GM23338 (cell line): ENCODE data around the gene RAD51B. TPM values are rescaled to one million over a fixed set of nuclear protein-coding genes. Genes with fewer than 3 reads are reported as not detected.

Experiments used
- ATAC-seq: fragments of 200-7000 bp; cut with Tn5 transposase; 3 replicates; pipeline ENCODE4 v1.9.1; 2020
- DNase-seq: peaks from one replicate; pipeline ENCODE4 v3.0.0-alpha.2; 2015; ENCODE audit warnings: low spot score
- H2AFZ ChIP-seq: fragments of 200-600 bp; sonication (generic); 2 replicates; pipeline ENCODE4 v1.8.0; 2016; ENCODE audit warnings: antibody characterized with exemption, mild to moderate bottlenecking, moderate library complexity
- H3F3A ChIP-seq: fragments of 200-600 bp; sonication (generic); replicated peaks from 2 replicates; pipeline ENCODE4 v1.8.0; 2017; ENCODE audit warnings: antibody characterized with exemption, mixed run types, low read depth
- H3K27ac ChIP-seq: fragments of 200-600 bp; sonication (generic); 2 replicates; pipeline ENCODE4 v1.6.1; 2016; ENCODE audit warnings: low read depth
- H3K27me3 ChIP-seq: fragments of 200-600 bp; sonication (generic); 2 replicates; pipeline ENCODE4 v1.8.0; 2016; ENCODE audit warnings: mild to moderate bottlenecking, mixed run types, moderate library complexity; ENCODE audit not compliant: insufficient read depth
- H3K36me3 ChIP-seq: fragments of 200-600 bp; sonication (generic); 2 replicates; pipeline ENCODE4 v1.8.0; 2016; ENCODE audit warnings: mild to moderate bottlenecking; ENCODE audit not compliant: insufficient read depth
- H3K4me1 ChIP-seq: fragments of 200-600 bp; sonication (generic); 2 replicates; pipeline ENCODE4 v1.8.0; 2016; ENCODE audit warnings: mild to moderate bottlenecking, moderate library complexity; ENCODE audit not compliant: insufficient read depth
- H3K4me2 ChIP-seq: fragments of 200-600 bp; sonication (generic); 2 replicates; pipeline ENCODE4 v1.7.1; 2017; ENCODE audit warnings: mixed run types
- H3K4me3 ChIP-seq: fragments of 200-600 bp; sonication (generic); 2 replicates; pipeline ENCODE4 v1.6.1; 2016; ENCODE audit warnings: mixed run types
- H3K79me2 ChIP-seq: fragments of 200-600 bp; sonication (generic); replicated peaks from 2 replicates; pipeline ENCODE4 v1.8.0; 2017; ENCODE audit warnings: mild to moderate bottlenecking; ENCODE audit not compliant: insufficient read depth
- H3K9me2 ChIP-seq: fragments of 200-600 bp; sonication (generic); 2 replicates; pipeline ENCODE4 v1.8.0; 2017; ENCODE audit not compliant: insufficient read depth
- H4K20me1 ChIP-seq: fragments of 200-600 bp; sonication (generic); replicated peaks from 2 replicates; pipeline ENCODE4 v1.8.0; 2017; ENCODE audit warnings: mild to moderate bottlenecking; ENCODE audit not compliant: insufficient read depth
- H3K27ac Mint-ChIP-seq: 2 replicates; pipeline ENCODE4 v1.8.0; 2020; ENCODE audit warnings: inconsistent platforms, mild to moderate bottlenecking, moderate library complexity, mixed read lengths
- H3K27me3 Mint-ChIP-seq: 3 replicates; pipeline ENCODE4 v1.8.0; 2022; ENCODE audit warnings: low read depth, mild to moderate bottlenecking, moderate library complexity, mixed read lengths, inconsistent platforms; ENCODE audit not compliant: insufficient read depth, poor library complexity
- H3K36me3 Mint-ChIP-seq: 3 replicates; pipeline ENCODE4 v1.8.0; 2021; ENCODE audit warnings: low read depth, mild to moderate bottlenecking, inconsistent platforms, moderate library complexity, mixed read lengths
- H3K4me1 Mint-ChIP-seq: 3 replicates; pipeline ENCODE4 v1.8.0; 2020; ENCODE audit warnings: mild to moderate bottlenecking, inconsistent platforms, mixed read lengths
- H3K4me3 Mint-ChIP-seq: 3 replicates; pipeline ENCODE4 v1.8.0; 2021; ENCODE audit warnings: moderate library complexity, mild to moderate bottlenecking, inconsistent platforms, mixed read lengths
- H3K9me3 Mint-ChIP-seq: 3 replicates; pipeline ENCODE4 v1.8.0; 2020; ENCODE audit warnings: moderate library complexity, mild to moderate bottlenecking, inconsistent platforms, mixed read lengths
- CREB1 ChIP-seq: fragments of 250-450 bp; sonication (Bioruptor Pico); IDR thresholded peaks from 2 replicates; pipeline ENCODE4 v1.5.0; 2020; ENCODE audit warnings: low read depth, mild to moderate bottlenecking, moderate library complexity
- ETS1 ChIP-seq: IDR thresholded peaks from 2 replicates; pipeline ENCODE4 v1.6.1; 2016; ENCODE audit warnings: antibody characterized with exemption
- EZH2 ChIP-seq: fragments of 200-600 bp; sonication (generic); IDR thresholded peaks from one replicate; pipeline ENCODE4 v1.8.0; 2017; ENCODE audit warnings: antibody characterized with exemption, mild to moderate bottlenecking, low read depth; ENCODE audit not compliant: unreplicated experiment
- NANOG ChIP-seq: IDR thresholded peaks from 2 replicates; pipeline ENCODE4 v1.6.1; 2016; ENCODE audit warnings: antibody characterized with exemption, borderline replicate concordance
- REST ChIP-seq: IDR thresholded peaks from one replicate; pipeline ENCODE4 v1.6.1; 2018; ENCODE audit warnings: antibody characterized with exemption; ENCODE audit not compliant: unreplicated experiment
- STAT1 ChIP-seq: IDR thresholded peaks from one replicate; pipeline ENCODE4 v1.6.1; 2016; ENCODE audit warnings: antibody characterized with exemption; ENCODE audit not compliant: unreplicated experiment
- ZNF114 ChIP-seq: fragments of 250-450 bp; sonication (Bioruptor Pico); IDR thresholded peaks from 2 replicates; pipeline ENCODE4 v1.5.0; 2020; ENCODE audit warnings: mild to moderate bottlenecking, moderate library complexity
- polyA plus RNA-seq: library from polyadenylated mRNA; unstranded; fragments of >200 nt; fragmentation: Nextera tagmentation; extraction: Ambion mirVana; gene quantifications from 2 replicates; pipeline ENCODE4 v1.2.1, GENCODE V29; 2016
- total RNA-seq: library from RNA; depleted of rRNA; stranded (reverse); fragments of >200 nt; shearing (Covaris generic); gene quantifications from 2 replicates; pipeline ENCODE4 v1.2.3, GENCODE V29; 2014
- TF ChIP-seq, protein P1 (sequence below), 2 experiments: fragments of 200-600 bp in 1 of 2; sonication (generic) in 1 of 2; conservative IDR thresholded peaks; 2 replicates each; pipeline versions ENCODE4 v1.5.1 to v1.6.1; 2016 to 2017; ENCODE audit warnings: antibody characterized with exemption in 2 of 2, low read depth in 2 of 2, mild to moderate bottlenecking in 2 of 2, moderate library complexity in 1 of 2

The RAD51B gene
- total and polyA plus RNA-seq, 2 experiments from 2014 or later = 15.7 to 29.1 TPM

GRCh38 chr14:68766299-68767247, 947.0 kb downstream of the RAD51B start (continued):
- no peak for TF ChIP-seq REST

GRCh38 chr14:68767248-68767645, 947.7 kb downstream of the RAD51B start:
- Mint-ChIP-seq H3K36me3 (no peaks in the 10 kb centered on the region; the same call in 2 of the 3 replicates), H3K27me3 (peaks cover 8% of the 10 kb centered on the region), H3K4me3 (no peak overlapping the region), H3K27ac (no peak overlapping the region), H3K4me1 (peaks cover 16% of the 10 kb centered on the region), H3K9me3 (no peaks in the 10 kb centered on the region; the same call in 2 of the 3 replicates)
- no peaks in the 10 kb centered on the region; the same call in 1 of the 2 replicates for H3K4me1 ChIP-seq
- H3K36me3 ChIP-seq = no peaks in the 10 kb centered on the region
- H3F3A ChIP-seq = no peaks in the 10 kb centered on the region
- no peak overlapping the region for H3K4me2 ChIP-seq
- H3K9me2 ChIP-seq = peaks cover 7% of the 10 kb centered on the region
- no peak overlapping the region for H3K4me3 ChIP-seq
- ATAC-seq (no peak), DNase-seq (no peak)
- H3K27ac ChIP-seq = no peak overlapping the region
- H2AFZ ChIP-seq = no peak overlapping the region
- no peaks in the 10 kb centered on the region for H3K79me2 ChIP-seq
- TF ChIP-seq, protein P1, sequence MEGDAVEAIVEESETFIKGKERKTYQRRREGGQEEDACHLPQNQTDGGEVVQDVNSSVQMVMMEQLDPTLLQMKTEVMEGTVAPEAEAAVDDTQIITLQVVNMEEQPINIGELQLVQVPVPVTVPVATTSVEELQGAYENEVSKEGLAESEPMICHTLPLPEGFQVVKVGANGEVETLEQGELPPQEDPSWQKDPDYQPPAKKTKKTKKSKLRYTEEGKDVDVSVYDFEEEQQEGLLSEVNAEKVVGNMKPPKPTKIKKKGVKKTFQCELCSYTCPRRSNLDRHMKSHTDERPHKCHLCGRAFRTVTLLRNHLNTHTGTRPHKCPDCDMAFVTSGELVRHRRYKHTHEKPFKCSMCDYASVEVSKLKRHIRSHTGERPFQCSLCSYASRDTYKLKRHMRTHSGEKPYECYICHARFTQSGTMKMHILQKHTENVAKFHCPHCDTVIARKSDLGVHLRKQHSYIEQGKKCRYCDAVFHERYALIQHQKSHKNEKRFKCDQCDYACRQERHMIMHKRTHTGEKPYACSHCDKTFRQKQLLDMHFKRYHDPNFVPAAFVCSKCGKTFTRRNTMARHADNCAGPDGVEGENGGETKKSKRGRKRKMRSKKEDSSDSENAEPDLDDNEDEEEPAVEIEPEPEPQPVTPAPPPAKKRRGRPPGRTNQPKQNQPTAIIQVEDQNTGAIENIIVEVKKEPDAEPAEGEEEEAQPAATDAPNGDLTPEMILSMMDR (conservative IDR thresholded peaks at IDR 0.05; ENCODE audit: low read depth in 2 of 2) = peak; percentile 16 to 36; a peak in 2 of 4 replicates
- no peak for TF ChIP-seq ZNF114
- H4K20me1 ChIP-seq = no peaks in the 10 kb centered on the region
- no peaks in the 10 kb centered on the region for H3K27me3 ChIP-seq

- Mint-ChIP-seq H3K4me1 (peaks cover 7% of the 10 kb centered on the region), H3K27me3 (peaks cover 6% of the 10 kb centered on the region), H3K9me3 (no peaks in the 10 kb centered on the region; the same call in 2 of the 3 replicates), H3K36me3 (no peaks in the 10 kb centered on the region; the same call in 2 of the 3 replicates), H3K27ac (no peak overlapping the region), H3K4me3 (no peak overlapping the region)
- ATAC-seq (no peak), DNase-seq (no peak)
- no peaks in the 10 kb centered on the region for H4K20me1 ChIP-seq
- H3K27ac ChIP-seq = no peak overlapping the region
- no peaks in the 10 kb centered on the region for H3K36me3 ChIP-seq
- H3K4me1 ChIP-seq = no peaks in the 10 kb centered on the region; the same call in 1 of the 2 replicates
- H3F3A ChIP-seq = no peaks in the 10 kb centered on the region
- no peaks in the 10 kb centered on the region for H3K79me2 ChIP-seq
- no peak overlapping the region for H2AFZ ChIP-seq
- H3K4me2 ChIP-seq = no peak overlapping the region
- H3K4me3 ChIP-seq = no peak overlapping the region
- no peaks in the 10 kb centered on the region for H3K27me3 ChIP-seq
- H3K9me2 ChIP-seq = peaks cover 7% of the 10 kb centered on the region
- TF ChIP-seq STAT1 (no peak), NANOG (no peak), CREB1 (CRISPR knock-in tag) (no peak), REST (no peak), ETS1 (no peak), EZH2 (no peak)
Measured at GRCh38 chr14:68768316-68768715, 948.7 kb downstream of the RAD51B start.
